HEK293T (cell line): ENCODE results near the gene PLCXD3.

ENCODE experiments used
- ARNT ChIP-seq: fragments of 450-650 bp; IDR thresholded peaks from 2 replicates; pipeline ENCODE4 v1.6.1; 2017; ENCODE audit warnings: mild to moderate bottlenecking
- BHLHE40 ChIP-seq: fragments of 450-650 bp; IDR thresholded peaks from 2 replicates; pipeline ENCODE4 v1.6.1; 2016; ENCODE audit warnings: mild to moderate bottlenecking, moderate library complexity, borderline replicate concordance
- FOXK2 ChIP-seq: fragments of 450-650 bp; IDR thresholded peaks from 2 replicates; pipeline ENCODE4 v1.6.1; 2016; ENCODE audit warnings: mild to moderate bottlenecking
- HDGF ChIP-seq: fragments of 450-650 bp; IDR thresholded peaks from 2 replicates; pipeline ENCODE4 v1.6.1; 2017; ENCODE audit warnings: antibody characterized with exemption, borderline replicate concordance
- LEF1 ChIP-seq: fragments of 450-650 bp; IDR thresholded peaks from 2 replicates; pipeline ENCODE4 v1.6.1; 2017; ENCODE audit warnings: mild to moderate bottlenecking, borderline replicate concordance
- PKNOX1 ChIP-seq: fragments of 450-650 bp; IDR thresholded peaks from 2 replicates; pipeline ENCODE4 v1.6.1; 2016
- TARDBP ChIP-seq: fragments of 450-650 bp; IDR thresholded peaks from 2 replicates; pipeline ENCODE4 v1.6.1; 2016
- ZNF384 ChIP-seq: fragments of 450-650 bp; IDR thresholded peaks from 2 replicates; pipeline ENCODE4 v1.6.1; 2016

- TF ChIP-seq ARNT (no peak), HDGF (no peak), ZNF384 (no peak), TARDBP (no peak), PKNOX1 (no peak), FOXK2 (no peak), LEF1 (no peak), BHLHE40 (no peak)
These were observed 97.9 kb downstream of the PLCXD3 start for GRCh38 chr5:41412496-41412895.
